ENCODE results near the gene HPCAL1.
"Not testable (repeated sequence)": the region's sequence is repeated elsewhere in the genome, so short reads cannot be mapped to it uniquely, and the experiment has no call there.

Gene HPCAL1

DNA sequence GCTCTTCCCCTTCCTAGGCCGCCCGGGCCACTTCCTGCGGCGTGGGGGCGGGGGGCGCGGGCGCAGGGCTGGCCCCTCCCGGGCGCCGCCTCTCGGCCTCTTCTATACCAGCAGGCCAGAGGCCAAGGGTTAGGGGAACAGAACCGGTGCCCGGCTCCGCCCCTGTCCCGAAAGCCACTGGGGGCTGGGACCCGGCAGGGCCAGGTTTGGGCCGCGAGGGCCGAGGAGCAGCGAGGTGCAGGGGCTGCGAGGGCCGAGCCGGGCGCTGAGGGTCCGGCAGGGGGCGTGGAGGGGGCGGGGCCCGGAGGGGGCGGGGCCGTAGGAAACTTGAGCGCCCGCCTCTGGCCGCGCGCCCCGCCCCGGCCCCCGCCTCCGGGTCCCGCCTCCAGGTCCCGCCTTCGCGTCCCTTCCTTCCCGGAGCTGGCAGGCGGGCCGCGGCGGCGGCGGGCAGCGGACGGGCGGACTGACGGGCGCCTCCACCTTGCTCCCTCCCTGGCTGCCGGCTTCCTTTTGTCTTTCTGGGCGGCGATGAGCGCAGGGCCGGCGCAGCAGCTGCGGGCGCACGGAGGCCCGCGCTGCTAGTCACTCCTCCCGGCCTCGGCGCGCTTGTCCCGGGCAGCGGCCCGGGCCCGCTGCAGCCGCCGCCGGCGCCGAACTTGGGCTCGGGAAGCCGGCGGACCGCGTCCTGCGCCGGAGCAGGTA is at the start of gene HPCAL1:
TSS of gene HPCAL1 (plus strand) at position 426 of the 702 bp plus-strand sequence. CDS start 116,854 bp downstream, outside the sequence.
- no peak for DNase-seq

DNA sequence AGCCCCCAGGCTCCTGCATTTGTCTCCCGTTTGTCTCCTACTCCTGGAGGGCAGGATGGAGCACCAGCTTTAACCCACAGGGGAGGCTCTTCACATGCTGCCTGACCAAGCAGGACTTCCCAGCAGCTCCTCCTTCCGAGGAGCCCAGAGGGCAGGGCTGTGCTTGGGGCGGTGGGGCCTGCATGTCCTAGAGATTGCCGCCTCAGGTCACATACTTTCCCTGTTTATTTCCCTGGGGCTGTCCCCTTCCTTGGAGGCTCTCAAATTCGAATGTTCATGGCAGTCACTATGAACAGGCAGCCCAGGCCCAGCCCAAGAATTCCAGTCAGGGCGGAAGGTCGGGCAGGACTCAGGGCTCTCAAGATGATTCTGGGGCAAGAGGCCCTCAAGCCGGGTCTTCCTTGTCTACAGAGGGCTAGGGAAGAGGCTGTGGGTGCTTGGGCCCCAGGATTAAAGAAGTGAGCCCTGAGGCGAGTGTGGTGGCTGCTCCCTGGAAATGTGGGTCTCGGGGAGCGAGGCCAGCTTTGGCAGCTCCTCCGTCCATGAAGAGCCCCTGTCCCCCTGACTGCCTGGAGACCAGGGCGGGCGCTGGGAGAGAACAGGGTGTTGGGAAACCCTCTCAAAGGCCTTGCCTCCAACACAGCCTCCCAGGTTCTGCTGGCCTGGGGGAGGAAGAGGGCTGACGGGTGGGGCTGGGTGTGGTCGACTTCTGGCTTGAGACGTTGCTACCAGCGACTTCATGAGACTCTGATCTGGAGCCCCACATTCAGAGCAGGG is 48.9 kb upstream of the HPCAL1 start:
- DNase-seq = no peak

DNA sequence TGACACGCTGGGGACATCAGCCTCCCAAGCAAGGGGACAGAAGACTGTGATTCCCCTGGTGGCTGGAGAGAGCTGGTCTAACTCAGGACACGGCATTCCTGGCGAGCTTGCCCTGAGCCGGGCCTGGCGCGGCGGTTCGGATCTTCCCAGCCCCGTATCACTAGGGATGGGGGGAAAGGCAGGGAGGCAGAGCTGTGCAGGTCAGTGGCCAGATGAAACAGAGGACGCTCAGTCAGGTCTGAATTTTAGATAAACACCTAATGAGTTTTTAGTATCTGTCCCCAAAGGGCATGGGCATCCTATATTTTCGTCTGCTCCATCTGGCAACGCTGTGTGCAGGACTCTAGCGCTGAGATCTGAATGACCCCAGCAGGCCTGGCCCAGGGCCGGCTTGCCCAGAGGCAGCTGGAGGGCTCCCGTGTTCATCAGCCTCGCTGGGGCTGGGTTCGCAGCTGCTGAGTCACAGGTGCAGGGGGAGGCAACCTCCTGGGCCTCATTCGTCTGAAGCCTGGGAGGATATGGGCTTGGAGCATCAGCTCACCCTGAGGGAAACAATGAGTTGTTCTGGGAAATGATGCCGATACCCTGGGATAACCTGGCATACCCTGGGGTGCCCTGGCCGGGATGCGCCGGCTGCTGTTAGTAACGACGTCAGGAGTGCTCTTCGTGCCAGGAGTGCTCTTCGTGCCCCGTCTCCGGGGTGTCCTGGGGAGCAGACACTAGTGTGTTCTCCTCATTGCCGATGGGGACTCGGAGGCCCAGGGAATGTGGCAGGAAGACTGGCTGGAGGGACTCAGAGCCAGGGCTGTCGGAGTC is 48.1 kb upstream of the HPCAL1 start:
- DNase-seq = no peak

DNA sequence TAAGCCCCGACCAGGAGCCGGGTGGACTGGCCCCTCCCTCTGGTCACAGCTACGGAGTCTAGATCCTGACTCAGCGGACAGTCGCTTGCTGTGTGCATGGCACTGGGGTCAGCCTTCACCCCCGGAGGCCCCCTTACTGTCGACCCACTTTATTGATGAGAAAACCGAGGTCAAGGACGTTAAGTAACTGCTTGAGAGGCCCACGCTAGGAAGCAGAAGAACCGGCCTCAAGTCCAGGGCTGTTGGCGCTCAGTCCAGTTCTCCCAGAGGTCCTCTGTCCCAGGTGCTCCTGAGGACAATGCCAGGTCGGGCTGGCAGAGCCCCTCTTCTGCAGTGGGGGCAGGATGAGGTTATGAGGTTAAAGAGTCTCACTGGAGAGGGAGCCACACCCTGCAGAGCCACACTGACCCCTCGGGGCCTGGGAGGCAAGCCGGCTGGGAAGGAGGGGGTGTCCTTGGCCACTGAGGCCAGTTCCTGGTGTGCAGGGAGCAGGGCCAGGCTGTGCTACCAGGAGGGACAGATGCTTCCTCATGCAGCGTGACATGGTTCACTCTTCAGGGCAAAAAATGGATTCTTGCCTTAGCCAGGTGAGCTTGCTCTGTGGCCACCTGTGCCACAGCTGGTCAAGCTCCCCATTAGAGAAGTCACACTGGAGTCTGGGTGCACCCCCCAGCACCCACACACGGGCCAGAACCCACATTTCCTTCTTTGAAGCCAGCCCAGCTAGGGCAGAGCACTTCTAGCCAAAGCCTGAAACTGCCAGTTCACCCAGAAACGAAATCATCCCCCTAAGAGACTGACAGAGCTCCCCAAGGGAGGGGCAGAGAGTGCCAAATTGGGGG is 47.3 kb upstream of the HPCAL1 start:
- no peak for DNase-seq

DNA sequence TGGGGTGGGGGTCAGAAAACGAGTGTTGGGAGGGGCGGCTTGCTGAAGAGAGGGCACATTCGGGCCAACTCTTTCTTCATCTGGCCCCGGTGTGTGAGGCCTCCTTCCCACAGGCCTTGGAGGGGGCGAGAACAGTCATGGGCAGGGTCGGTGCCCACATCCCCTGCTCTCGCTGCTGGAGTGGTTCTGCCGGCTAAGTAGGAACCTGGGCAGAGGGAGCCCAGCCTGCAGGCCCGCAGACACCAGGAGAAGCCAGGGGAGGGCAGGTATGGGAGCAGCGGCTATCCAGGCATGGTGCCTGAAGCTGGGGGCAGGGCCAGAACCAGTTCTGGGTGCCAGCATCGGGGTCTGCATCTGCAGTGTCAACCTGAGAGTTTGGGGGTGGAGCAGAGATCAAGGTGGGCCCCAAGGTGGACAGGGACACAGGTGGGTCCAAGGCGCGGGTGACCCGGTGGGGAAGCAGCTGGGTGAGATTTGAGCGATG is 46.6 kb upstream of the HPCAL1 start:
- DNase-seq = no peak

DNA sequence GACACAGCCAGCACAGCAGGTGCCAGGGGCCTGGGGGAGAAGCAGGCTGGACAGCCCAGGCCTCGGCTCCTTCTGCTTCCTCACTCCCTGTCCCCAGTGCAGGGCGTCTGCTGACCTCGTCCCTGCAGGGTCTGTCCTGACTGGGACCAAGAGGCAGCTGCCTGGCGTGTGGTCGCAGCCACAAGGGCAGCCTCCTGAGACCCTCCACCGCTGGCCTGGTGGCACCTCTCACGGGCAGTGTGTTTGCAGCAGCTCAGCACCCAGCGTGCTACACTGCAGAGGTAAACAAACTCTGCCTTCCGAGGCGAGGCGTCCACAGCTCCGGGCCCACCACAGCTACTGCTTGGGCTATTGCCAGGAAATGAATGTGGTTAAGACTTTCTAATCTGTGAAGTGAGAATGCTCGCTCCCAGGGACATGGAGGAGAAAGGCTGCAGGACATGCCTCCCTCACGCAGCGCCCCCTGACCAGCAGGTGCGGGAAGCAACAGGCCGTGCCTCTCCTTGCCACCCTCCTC is 46.1 kb upstream of the HPCAL1 start:
- no peak for DNase-seq

DNA sequence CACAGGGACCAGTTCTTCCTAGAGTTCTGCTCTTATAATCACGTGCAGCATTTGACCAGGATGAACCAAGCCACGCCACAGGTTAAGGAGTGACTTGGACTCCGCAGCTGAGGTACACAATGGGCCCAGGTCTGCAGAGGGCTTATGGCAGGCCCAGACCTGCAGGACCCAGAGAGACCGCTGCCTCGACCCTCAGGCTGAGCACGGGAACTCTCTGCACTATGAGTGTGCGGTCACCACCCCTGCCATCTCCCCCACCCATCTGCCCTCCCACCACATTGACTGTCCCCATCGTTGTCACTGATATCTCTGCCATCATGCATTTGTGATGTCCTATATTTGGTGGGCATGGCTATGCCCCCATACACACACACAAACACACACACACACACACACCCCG is 45.7 kb upstream of the HPCAL1 start:
- DNase-seq = no peak

DNA sequence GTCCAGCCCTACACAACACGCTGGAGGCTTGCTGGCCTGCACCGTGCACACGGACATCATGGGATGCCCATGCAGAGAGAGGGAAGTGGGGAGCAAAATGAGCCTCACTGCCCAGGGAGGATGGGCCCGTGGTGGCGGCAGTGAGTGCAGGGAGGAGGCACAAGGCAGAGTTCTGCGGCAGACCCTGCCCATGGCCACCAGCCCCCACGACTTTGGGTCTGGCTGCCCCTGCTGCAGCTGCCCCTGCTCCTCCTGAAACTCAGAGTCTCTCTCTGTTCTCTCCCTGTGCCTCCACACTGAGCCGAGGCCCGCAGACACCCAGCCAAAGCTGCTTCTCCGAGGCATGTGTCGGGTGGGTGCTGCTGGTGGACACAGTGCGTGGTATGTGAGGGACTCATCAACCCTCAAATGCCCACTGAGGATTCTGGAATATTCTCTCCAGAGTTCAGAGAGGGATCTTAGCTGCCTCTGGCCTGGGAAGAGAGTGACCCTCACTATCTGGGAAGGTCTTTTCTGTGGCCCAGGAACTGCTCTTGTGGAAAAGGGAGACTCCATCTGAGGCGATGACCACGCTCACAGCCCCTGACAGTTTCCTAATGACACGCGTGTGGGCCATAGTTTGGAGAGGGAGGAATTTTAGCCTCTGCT is 45.1 kb upstream of the HPCAL1 start:
- DNase-seq = no peak

DNA sequence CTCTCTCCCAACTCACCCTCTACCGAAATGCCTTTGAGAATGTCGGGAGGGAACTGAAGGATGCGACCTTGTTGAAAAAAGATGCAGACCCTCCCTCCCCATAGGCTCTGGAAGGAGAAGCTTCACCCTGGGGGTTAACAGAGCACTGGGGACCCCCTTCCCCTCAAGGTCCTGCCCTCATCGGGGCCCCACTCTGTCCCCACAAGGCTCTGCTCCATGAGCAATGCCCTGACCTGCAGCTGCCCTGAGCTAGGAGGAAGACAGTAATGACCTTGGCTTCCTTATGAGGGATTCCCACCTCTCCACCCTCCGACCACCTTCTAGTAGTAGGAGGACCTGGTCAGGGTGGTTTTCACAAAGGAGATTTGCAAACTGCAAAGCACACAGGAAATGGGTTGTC is 44.4 kb upstream of the HPCAL1 start:
- DNase-seq = no peak

DNA sequence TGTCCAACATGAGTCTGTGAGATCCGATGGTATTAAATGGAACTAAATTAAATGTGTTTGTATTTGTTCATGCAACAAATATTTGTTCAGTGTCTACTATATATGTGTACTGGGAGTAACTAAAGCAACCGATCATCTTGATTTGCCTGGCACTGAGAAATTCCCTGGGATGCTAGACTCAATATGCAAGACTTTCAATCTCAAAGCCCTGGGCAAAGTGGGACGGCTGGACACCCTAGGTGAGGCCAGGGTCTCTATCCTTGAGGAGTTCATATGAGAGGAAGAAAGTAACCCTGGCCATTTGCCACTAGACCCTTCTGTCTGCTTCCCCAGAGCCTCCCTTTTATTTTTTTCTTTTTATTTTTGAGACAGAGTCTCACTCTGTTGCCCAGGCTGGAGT is 44.0 kb upstream of the HPCAL1 start:
- no peak for DNase-seq

DNA sequence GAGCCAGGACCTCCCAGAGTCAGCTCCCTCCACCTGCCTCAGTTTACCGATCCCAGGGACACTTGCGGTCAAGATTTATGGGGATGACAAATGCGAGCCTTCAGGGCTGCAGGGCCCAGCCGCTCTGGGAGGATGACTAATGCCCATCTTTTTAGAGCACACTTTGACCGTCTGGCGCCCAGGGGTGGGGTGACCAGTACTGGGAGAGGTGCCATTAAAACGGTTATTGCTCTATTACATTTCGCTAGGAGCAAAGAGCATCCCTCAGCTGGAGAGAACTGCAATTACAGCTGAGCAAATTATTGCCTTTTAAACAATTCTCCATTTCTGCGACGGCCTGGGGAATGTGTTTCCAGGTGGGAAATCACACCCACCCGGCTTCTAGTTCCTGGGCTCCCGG is 42.6 kb upstream of the HPCAL1 start:
- no peak for DNase-seq

DNA sequence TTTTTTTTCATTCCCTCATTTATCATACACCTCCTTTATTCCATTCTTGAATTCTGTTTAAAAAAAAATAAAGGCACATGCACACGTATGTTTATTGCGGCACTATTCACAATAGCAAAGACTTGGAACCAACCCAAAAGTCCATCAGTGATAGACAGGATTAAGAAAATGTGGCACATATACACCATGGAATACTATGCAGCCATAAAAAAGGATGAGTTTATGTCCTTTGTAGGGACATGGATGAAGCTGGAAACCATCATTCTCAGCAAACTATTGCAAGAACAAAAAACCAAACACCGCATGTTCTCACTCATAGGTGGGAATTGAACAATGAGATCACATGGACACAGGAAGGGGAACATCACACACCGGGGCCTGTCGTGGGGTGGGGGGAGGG is 39.2 kb upstream of the HPCAL1 start:
- DNase-seq = not testable (repeated sequence)

DNA sequence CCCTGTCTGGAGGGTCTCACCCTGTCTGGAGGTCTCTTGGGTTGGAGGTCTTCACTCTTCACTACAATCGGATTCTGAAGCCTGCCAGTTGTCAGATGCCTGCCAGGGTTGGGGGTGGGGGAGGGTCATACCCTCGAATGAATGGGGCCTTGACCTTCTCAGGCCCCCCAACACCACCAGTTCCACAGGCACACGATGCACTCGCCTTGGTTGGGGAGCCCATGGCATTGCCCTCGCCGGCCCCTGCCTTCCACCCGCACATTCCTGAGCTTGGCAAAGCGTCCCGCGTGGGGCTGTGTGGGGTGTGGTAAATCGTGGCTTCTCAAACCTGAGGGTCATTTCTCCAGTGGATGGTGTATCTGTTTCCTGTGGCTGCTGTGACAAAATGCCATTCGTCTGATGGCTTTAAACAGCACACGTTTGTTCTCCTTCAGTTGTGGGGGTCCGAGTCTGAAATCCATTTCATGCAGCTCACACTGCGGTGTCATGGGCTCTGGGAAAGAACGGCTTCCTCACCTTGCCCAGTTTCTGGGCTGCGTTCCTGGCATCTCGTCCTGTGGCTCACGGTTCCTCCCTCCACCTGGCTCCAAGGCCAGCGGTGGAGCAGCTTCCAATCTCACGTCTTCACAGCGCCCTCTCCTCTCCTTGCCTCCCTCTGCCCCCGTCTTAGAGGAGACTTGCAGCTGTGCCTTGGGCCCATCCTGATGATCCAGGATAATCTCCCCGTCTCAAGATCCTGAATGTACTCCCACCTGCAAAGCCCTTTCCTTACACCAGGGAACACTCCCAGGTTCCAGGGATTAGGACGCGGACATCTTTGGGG is 38.0 kb upstream of the HPCAL1 start:
- DNase-seq = no peak

DNA sequence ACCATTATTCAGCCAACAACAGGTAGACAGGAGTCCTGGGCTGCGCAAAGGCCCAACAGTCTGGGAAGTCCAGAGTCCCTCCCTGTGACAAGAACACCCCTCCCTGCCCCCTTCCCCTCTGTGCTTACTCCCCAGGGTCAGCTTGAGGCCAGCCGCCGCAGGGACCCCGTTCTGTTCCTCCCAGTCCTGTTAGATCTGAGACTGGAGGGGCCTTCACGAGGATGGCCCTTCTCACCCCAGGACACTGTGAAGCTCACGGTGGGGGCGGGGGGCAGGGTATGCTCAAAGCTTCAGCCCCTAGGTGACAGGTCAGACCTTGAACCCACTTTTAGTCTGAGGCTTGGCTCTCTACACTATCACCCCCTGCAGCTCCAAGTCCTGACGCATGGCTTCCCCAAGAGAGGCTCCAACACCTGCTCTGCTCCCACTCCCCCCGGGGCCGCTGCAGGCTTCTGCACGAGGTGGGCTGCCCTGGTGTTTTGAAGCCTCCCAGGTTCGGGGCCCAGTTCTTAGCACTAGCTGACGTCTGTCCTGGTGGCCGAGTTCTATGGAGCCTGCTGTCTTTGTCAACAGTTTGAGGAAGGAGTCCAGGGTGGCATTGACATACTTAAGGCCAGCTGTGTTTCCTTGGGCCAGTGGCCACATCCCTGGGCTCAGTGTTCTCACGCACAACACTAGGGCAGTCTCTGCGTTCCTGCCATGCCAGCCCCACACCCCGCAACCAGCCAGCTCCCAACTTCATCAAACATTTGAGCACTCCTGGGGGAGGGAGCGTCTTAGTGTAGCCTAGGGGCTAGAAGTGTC is 37.2 kb upstream of the HPCAL1 start:
- no peak for DNase-seq

DNA sequence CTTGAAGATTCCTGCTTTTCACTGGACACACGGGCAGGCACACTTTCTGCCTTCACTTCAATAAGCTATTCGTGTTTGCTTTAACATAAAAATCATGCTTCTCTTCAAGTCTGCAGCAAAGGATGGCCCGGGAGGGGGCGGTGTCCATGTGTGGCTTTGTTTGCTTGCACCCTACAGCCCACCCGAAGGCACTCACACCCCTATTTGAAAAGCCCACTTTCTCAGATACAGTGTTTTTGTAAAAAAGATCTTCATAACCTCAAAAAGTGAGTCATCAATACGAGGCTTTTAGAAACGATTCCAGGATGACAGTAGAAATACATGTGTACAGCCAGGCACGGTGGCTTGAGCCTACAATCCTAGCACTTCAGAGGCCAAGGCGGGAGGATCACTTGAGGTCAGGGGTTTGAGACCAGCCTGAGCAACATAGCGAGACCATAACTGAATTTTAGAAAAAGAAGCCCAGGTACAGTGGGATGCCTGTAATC is 36.5 kb upstream of the HPCAL1 start:
- DNase-seq = no peak

DNA sequence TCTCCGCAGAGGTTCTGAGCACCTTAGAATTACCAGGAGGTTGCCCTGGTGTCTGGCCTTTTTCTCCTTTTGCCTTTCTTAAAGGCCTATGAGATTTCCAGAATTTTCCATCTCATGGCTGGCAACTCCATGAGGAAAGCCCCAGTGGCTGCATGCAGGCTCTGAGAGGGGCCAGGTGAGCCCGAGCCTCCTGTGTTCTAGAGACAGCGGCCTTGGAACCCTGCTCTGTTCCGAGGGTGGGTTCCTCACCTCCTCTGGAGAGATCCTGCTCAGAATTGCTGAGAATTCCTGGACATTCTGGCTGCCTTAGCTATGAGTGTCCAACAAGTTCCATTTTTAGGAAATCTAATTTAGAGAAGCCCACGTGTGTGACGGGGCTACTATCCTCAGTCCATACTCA is 35.7 kb upstream of the HPCAL1 start:
- DNase-seq = no peak

DNA sequence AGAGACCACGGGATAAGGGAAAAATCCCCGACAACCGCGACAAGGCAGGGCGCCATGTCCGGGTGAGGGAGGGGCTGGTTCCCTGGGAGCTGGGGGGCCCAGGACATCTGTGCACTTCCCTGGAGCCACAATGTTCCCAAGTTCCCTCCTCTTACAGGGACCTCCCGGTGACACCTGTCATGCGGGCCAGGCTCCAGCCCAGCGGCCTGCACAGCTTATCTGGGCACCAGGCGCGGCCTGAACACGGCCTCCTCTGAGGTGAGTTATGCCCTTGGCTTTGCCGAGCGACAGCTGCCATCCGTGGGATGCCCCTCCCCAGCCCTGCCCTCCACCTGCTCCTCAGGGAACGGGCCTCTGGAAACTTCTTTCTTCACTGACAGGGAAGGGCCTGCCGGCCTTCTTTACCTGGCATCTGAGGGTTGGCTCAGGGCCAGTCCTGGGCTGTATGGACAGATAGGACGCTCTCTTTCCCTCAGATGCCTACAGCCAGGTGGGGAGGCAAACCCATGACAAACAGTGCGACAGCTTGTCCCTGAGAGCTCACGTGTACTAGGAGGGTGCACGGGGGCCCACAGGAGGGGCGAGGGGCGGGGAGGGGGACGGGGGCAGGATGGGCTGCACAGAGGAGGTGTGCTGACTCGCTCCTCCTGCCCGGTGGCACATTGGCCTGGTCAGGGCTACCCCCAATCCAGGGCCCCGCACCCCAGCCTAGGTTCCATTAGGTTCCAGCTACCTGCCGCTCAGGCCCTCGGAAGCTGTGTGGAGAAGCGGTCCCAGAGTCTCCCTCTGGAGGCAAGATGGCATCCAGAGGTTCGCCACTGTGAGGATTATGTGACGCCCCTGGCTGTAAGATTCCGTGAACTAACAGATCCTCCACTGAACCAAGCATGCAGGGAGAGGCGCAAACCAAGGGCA is 34.9 kb upstream of the HPCAL1 start:
- no peak for DNase-seq

DNA sequence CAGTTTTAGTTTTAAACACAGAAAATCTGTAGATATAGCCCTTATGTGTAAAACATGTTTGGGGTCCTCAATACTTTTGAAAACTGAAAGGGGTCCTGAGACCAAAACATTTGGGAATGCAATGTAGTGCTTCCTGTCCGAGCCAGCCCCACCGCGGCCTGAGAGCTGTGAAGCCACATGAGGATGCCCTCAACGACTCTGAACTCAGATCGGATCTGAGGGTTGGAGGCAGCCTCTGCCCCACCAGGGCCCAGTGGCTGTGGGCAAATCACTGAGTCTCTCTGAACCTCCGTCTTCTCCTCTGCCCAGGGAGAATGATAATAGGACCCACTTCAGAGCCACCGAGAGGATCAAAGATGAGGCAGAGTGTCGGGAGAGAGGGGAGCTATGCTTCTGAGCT is 33.4 kb upstream of the HPCAL1 start:
- no peak for DNase-seq
